Effector memory CD4-positive, alpha-beta T cell (primary cell): Measurements from ENCODE around the gene EIF2S2.

Experiments used
- DNase-seq, 3 donors: peaks; one replicate each; pipeline ENCODE4 v3.0.0-alpha.2; 2020
- H3K27ac ChIP-seq: 2 replicates; pipeline ENCODE4 v1.7.0; 2013; ENCODE audit warnings: mild to moderate bottlenecking, low read length, moderate library complexity; ENCODE audit not compliant: insufficient read depth, poor library complexity, severe bottlenecking
- H3K27me3 ChIP-seq: replicated peaks from 2 replicates; pipeline ENCODE4 v1.7.0; 2013; ENCODE audit warnings: mild to moderate bottlenecking, low read length; ENCODE audit not compliant: insufficient read depth, control insufficient read depth, poor library complexity, severe bottlenecking
- H3K36me3 ChIP-seq: 2 replicates; pipeline ENCODE4 v1.7.0; 2013; ENCODE audit warnings: mild to moderate bottlenecking, low read length, moderate library complexity; ENCODE audit not compliant: control insufficient read depth, insufficient read depth
- H3K4me1 ChIP-seq: 2 replicates; pipeline ENCODE4 v1.7.0; 2013; ENCODE audit warnings: low read length, mild to moderate bottlenecking; ENCODE audit not compliant: control insufficient read depth, insufficient read depth, poor library complexity, severe bottlenecking
- H3K4me3 ChIP-seq: 2 replicates; pipeline ENCODE4 v1.7.0; 2013; ENCODE audit warnings: low read length, low read depth, mild to moderate bottlenecking; ENCODE audit not compliant: insufficient read depth, poor library complexity, severe bottlenecking
- H3K9me3 ChIP-seq: 2 replicates; pipeline ENCODE4 v1.7.0; 2013; ENCODE audit warnings: mild to moderate bottlenecking, low read length, moderate library complexity; ENCODE audit not compliant: control insufficient read depth

Gene EIF2S2

DNA sequence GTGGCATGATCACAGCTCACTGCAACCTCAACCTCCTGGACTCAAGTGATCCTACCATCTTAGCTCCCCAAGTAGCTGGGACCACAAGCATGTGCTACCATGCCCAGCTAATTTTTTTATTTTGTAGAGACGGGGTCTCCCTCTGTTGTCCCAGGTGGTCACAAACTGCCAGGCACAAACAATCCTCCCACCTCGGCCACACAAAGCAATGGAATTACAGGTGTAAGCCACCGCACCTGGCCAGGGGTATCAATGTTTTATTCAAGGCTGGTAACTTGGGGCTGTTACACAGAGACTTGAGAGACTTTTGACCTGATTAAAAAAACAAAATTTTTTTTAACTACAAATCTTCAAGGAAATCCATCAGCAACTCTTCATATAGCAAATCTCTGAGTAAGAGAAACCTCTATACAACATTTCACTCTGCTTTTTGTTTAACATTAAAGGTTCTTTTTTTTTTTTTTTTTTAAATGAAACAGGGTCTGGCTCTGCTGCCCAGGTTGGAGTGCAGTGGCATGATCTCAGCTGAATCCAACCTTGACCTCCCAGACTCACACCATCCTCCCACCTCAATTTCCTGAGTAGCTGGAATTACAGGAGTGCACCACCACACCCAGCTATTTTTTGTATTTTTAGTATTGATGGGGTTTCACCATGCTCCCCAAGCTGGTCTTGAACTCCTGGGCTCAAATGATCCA, 5.9 kb downstream of the EIF2S2 start:
- Histone ChIP-seq H3K9me3 (no peaks in the 10 kb centered on the region), H3K27me3 (no peaks in the 10 kb centered on the region), H3K36me3 (peaks cover 41% of the 10 kb centered on the region), H3K4me1 (peaks cover 23% of the 10 kb centered on the region), H3K27ac (no peak overlapping the region), H3K4me3 (no peak overlapping the region)
- DNase-seq: no peak

DNA sequence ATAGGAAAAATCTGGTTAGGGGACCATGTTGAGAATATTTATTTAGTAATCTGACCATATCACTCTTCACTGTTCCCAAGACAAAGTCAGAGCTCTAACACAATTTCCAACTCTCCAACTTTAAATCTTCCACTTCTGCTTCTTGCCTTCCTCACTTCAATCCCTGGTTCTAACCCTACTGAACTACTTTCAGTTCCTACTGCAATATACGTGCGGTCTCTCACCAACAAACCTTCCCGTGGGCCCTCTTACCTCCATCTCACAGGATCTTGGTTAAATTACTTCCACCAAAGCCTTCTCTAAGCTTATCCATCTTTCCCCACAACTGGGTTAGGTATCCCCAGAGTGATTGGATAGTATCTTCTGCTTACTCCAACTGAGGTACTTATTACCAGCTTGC, 8.0 kb downstream of the EIF2S2 start:
- H3K36me3 ChIP-seq: peaks cover 58% of the 10 kb centered on the region
- no peak for DNase-seq

DNA sequence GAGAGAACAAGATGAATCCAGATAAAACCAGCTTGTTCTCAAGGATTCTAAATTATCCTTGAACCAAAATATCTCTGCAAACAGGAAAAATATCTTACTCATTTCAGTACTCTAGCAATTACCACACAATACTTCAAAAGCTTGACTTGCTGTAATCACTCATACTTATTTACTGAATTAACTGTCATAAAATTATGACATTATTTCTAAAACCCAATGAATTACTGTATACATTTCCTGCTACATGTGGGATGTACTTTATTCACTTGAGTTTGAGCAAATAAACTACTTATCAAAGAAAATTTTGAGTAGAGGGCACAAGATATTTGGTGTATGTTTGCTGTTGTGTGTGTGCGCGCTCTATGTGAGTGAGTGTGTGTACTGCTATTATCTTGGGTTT, 9.7 kb downstream of the EIF2S2 start:
- Histone ChIP-seq H3K27ac (no peak overlapping the region), H3K4me1 (peaks cover 1% of the 10 kb centered on the region), H3K27me3 (no peaks in the 10 kb centered on the region), H3K36me3 (peaks cover 60% of the 10 kb centered on the region), H3K9me3 (no peaks in the 10 kb centered on the region), H3K4me3 (no peak overlapping the region)
- no peak for DNase-seq

More for the DNA sequence above, 8.0 kb downstream of the EIF2S2 start:
- no peak overlapping the region for H3K4me3 ChIP-seq
- H3K27me3 ChIP-seq: no peaks in the 10 kb centered on the region
- H3K4me1 ChIP-seq: peaks cover 14% of the 10 kb centered on the region
- no peaks in the 10 kb centered on the region for H3K9me3 ChIP-seq
- no peak overlapping the region for H3K27ac ChIP-seq

DNA sequence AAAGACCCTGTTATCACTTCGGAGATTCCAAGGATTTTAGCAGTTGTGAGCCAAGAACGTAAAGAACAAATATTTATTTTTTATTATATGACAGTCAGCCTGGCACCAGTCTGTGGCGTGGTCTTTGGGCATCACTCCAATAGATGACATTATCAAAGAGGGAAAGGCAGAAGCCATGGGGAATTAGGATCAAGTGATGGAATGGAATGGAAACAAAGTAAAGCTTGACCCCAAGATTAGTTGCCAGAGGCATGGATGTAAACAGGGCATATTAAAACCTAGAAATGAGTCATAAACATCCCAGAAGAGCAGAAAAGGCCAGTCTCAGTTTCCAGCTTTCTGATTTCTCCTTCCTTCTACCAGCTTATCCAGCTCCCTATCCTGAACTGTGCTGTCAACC, 11.5 kb downstream of the EIF2S2 start:
- no peak for DNase-seq
- Histone ChIP-seq H3K36me3 (peaks cover 74% of the 10 kb centered on the region), H3K9me3 (no peaks in the 10 kb centered on the region), H3K27me3 (no peaks in the 10 kb centered on the region), H3K4me1 (no peaks in the 10 kb centered on the region), H3K27ac (no peak overlapping the region), H3K4me3 (no peak overlapping the region)

DNA sequence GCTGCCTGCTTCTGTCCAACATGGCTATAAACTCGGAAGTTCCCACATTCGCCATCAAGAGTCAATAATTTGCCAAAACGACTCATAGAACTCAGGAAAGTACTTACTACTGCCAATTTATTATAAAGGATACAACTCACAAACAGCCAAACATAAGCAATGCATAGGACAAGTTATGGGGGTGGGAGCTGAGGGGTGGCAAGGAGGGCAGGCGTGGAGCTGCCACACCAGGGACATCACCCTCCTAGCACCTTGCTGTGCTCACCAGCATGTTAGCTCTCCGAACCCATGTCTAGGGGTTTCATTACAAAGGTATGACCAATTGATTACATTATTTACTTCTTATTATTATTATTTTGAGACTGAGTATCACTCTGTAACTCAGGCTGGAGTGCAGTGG, 12.4 kb downstream of the EIF2S2 start:
- Histone ChIP-seq H3K4me1 (no peaks in the 10 kb centered on the region), H3K4me3 (no peak overlapping the region), H3K27ac (no peak overlapping the region), H3K27me3 (no peaks in the 10 kb centered on the region), H3K36me3 (peaks cover 75% of the 10 kb centered on the region), H3K9me3 (no peaks in the 10 kb centered on the region)
- DNase-seq: no peak

DNA sequence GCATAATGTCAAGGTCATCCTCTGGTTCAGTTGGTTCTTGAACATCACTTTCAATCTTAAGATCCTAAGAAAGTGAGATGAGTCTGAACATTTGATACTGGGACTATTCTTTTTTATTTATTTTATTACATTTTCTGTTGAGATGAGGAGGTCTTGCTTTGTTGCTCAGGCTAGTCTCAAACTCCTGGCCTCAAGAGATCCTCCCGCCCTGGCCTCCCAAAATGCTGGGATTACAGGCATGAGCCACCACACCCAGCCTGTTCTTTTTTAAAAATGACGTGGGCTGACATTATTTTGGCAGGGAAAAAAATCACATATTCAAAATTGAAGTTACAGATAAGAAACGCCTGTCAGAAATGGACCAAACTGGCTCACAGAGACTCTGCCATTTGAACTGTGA, 13.5 kb downstream of the EIF2S2 start:
- Histone ChIP-seq H3K27ac (no peak overlapping the region), H3K9me3 (no peaks in the 10 kb centered on the region), H3K36me3 (peaks cover 74% of the 10 kb centered on the region), H3K4me3 (no peak overlapping the region), H3K27me3 (no peaks in the 10 kb centered on the region), H3K4me1 (no peaks in the 10 kb centered on the region)
- no peak for DNase-seq

DNA sequence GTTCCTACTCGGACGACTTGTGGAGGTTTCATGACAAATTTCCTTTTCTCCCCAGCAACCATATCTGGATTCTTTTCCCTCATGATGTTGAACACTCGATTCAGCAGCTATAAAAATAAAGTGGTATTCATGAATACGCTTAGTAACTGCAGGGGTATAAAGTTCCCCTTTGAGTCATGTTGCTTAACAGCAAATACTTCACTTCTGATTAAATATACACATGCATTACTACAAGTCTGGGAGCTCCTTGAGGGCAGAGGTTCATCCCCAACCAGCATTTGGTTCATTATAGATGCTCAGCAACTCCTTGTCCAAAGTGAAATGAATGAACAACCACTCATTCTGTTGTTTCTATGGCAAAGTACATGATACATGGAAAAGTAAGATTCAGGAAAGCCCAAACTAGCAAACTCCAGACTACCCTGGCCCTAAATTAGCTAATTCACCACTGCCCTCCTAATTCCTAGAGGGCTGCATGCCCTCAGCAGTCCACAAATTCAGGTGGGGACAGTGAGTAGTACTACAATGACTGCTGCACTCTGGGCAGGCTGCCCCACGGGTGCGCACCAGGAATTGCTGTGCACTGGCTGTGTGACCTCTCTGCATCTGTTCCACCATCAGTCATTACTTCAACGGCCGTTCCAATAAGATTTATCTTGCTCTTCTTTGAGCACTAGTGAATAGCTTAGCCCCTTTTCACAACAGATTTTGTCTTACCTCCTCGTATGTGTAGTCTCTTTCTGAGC, 15.2 kb downstream of the EIF2S2 start:
- Histone ChIP-seq H3K36me3 (peaks cover 78% of the 10 kb centered on the region), H3K27me3 (no peaks in the 10 kb centered on the region), H3K4me1 (no peaks in the 10 kb centered on the region), H3K27ac (no peak overlapping the region), H3K4me3 (no peak overlapping the region), H3K9me3 (no peaks in the 10 kb centered on the region)
- DNase-seq: no peak

DNA sequence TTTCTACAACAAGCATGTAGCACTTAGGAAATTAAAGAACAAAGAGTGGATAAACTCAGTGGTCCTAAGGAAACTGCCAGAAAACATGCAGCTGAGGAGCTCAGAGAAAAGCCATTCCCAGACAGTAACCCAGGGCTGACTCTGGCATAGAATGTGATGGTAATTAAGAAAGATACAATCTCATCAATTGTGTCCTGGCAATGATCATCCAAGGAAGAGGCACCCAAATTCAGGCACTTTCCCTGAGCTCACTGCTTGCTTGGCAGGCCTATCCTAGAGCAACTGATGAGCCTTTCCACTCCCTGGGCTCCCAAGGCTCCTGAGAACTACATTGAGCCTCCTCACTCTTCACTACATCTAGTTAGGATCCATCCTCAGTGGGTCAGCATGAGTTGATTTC, 16.2 kb downstream of the EIF2S2 start:
- DNase-seq: no peak
- H3K27ac ChIP-seq: no peak overlapping the region
- no peaks in the 10 kb centered on the region for H3K9me3 ChIP-seq
- no peaks in the 10 kb centered on the region for H3K27me3 ChIP-seq
- H3K4me3 ChIP-seq: no peak overlapping the region
- H3K4me1 ChIP-seq: no peaks in the 10 kb centered on the region
- H3K36me3 ChIP-seq: peaks cover 75% of the 10 kb centered on the region

DNA sequence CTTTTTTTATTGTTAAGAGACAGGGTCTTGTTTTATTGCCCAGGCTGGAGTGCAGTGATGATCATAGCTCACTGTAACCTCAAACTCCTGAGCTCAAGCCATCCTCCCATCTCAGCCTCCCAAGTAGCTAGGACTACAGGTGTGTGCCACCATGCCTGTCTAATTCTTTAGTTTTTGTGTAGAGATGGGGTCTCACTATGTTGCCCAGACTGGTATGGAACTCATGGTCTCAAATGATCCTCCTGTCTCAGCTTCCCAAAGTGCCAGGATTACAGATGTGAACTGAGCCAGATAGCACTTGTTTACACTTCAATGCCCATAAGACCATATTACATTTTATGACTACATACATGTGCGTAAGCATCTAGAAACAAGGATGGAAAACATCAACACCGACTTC, 18.1 kb downstream of the EIF2S2 start:
- no peaks in the 10 kb centered on the region for H3K9me3 ChIP-seq
- H3K4me3 ChIP-seq: no peak overlapping the region
- no peaks in the 10 kb centered on the region for H3K27me3 ChIP-seq
- H3K27ac ChIP-seq: no peak overlapping the region
- no peak for DNase-seq
- no peaks in the 10 kb centered on the region for H3K4me1 ChIP-seq
- peaks cover 67% of the 10 kb centered on the region for H3K36me3 ChIP-seq

DNA sequence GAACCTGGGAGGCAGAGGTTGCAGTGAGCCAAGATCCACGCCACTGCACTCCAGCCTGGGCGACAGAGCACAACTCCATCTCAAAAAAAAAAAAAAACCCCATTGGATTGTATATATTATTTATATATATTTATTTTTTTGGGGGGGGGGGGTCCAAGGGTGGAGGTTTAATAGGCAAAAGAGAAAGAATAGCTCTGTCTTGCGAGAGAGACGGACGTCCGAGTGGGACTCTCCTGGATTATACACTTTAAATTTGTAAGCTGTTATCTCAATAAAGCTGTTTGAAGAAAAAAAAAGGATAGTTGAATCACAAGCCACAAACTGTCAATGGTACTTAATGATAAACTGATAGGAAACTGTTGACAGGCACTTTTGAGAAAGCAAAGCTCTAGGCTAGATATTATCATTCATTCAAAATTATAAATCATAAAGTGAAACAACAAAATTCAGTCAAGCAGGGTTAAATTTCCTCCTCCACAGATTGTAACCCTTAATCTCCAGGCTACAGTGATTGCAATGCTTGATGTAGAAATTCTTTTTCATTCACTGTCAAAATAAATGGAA, 20.3 kb downstream of the EIF2S2 start:
- H3K4me3 ChIP-seq: no peak overlapping the region
- no peaks in the 10 kb centered on the region for H3K4me1 ChIP-seq
- H3K36me3 ChIP-seq: peaks cover 75% of the 10 kb centered on the region
- H3K27ac ChIP-seq: no peak overlapping the region
- H3K9me3 ChIP-seq: no peaks in the 10 kb centered on the region
- no peak for DNase-seq
- H3K27me3 ChIP-seq: no peaks in the 10 kb centered on the region
